Measurements from ENCODE around the gene OLFML2B.

The OLFML2B gene

GRCh38 chr1:161945306-161946060 is 78.2 kb downstream of the OLFML2B start:
- DNase-seq (ENCODE audit: low read depth in 2 of 2) = no peak

- DNase-seq (ENCODE audit: low read depth in 2 of 2) = no peak
Observed at GRCh38 chr1:161944381-161944780, 79.3 kb downstream of the OLFML2B start.

- no peak for DNase-seq (ENCODE audit: low read depth in 2 of 2)
Observed at GRCh38 chr1:161943737-161944136, 79.9 kb downstream of the OLFML2B start.

- no peak for DNase-seq (ENCODE audit: low read depth in 2 of 2)
Observed at GRCh38 chr1:161941726-161942436, 81.8 kb downstream of the OLFML2B start.

- DNase-seq (ENCODE audit: low read depth in 2 of 2) = no peak
Observed at GRCh38 chr1:161940866-161941591, 82.6 kb downstream of the OLFML2B start.

- no peak for DNase-seq (ENCODE audit: low read depth in 2 of 2)
Observed at GRCh38 chr1:161936786-161937185, 86.9 kb downstream of the OLFML2B start.

GRCh38 chr1:161935264-161935663 is 88.4 kb downstream of the OLFML2B start:
- DNase-seq (ENCODE audit: low read depth in 2 of 2) = no peak

- no peak for DNase-seq (ENCODE audit: low read depth in 2 of 2)
Observed at GRCh38 chr1:161933592-161934588, 89.8 kb downstream of the OLFML2B start.

Measured in stimulated activated CD8-positive, alpha-beta memory T cell treated with anti-CD3 and anti-CD28 coated beads, Interleukin-2, amount 100 ng/mL, for 48 hours (primary cell).